GM18868 (cell line): ENCODE measurements around the gene ZNF749.
A peak's percentile ranks its signal among the peaks of the same experiment; 100 is the strongest.
"Not testable (repeated sequence)": the region's sequence is repeated elsewhere in the genome, so short reads cannot be mapped to it uniquely, and the experiment has no call there.

ENCODE experiments used
- ATAC-seq: cut with Tn5 transposase; IDR thresholded peaks from one replicate; pipeline ENCODE4 v1.9.1; 2021; ENCODE audit warnings: mild to moderate bottlenecking, moderate library complexity; ENCODE audit not compliant: unreplicated experiment

ZNF749 gene

GRCh38 chr19:57465680-57466381 is 30.7 kb downstream of the ZNF749 start:
- no peak for ATAC-seq

GRCh38 chr19:57466489-57466888 is 31.4 kb downstream of the ZNF749 start:
- no peak for ATAC-seq

DNA sequence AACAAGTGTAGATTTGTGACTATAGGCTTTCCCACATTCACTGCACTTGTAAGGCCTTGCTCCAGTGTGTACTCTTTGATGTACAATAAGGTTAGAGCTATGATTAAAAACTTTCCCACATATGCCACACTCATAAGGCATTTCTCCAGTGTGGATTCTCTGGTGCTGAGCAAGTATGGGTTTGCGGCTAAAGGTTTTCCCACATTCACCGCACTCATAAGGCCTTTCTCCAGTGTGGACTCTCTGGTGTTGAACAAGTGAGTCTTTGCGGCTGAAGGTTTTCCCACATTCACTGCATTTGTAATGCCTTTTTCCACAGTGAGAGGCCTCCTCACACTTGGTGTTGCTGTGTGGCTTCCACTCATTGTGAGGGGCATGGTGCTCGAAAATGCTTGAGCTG is 38.5 kb downstream of the ZNF749 start:
- ATAC-seq, result no peak

GRCh38 chr19:57477191-57478008 is 42.3 kb downstream of the ZNF749 start, which contains the start of gene ZNF772:
ZNF772 (minus strand) TSS chr19:57477566; CDS start chr19:57477309, 257 bp downstream.
- peak; percentile 95 for ATAC-seq

GRCh38 chr19:57487477-57488298 is 52.6 kb downstream of the ZNF749 start, which contains the start of gene ZNF419:
ZNF419 (plus strand) TSS chr19:57487750; CDS start chr19:57487951, 201 bp downstream.
- ATAC-seq, result peak; percentile 95

GRCh38 chr19:57488299-57488644 is 53.1 kb downstream of the ZNF749 start:
- not testable (repeated sequence) for ATAC-seq
